ENCODE measurements around the gene ATE1.
"Not testable (repeated sequence)": the region's sequence is repeated elsewhere in the genome, so short reads cannot be mapped to it uniquely, and the experiment has no call there.

The ATE1 gene

GRCh38 chr10:121929585-121930267 is 1.9 kb upstream of the ATE1 start:
- DNase-seq = not testable (repeated sequence)

GRCh38 chr10:121928528-121928884 is 675 bp upstream of the ATE1 start:
- no peak for DNase-seq

GRCh38 chr10:121927318-121927840 is 452 bp downstream of the ATE1 start:
- DNase-seq = no peak

- no peak for DNase-seq
Observed at GRCh38 chr10:121926671-121927317, 1.0 kb downstream of the ATE1 start.

- no peak for DNase-seq
Observed at GRCh38 chr10:121926157-121926556, 1.7 kb downstream of the ATE1 start.

- no peak for DNase-seq
Observed at GRCh38 chr10:121921238-121921931, 6.4 kb downstream of the ATE1 start.

GRCh38 chr10:121919666-121920065 is 8.2 kb downstream of the ATE1 start:
- no peak for DNase-seq

GRCh38 chr10:121918800-121919199 is 9.0 kb downstream of the ATE1 start:
- not testable (repeated sequence) for DNase-seq

GRCh38 chr10:121914661-121915060 is 13.2 kb downstream of the ATE1 start:
- no peak for DNase-seq

GRCh38 chr10:121911421-121911697 is 16.5 kb downstream of the ATE1 start:
- DNase-seq = no peak

- no peak for DNase-seq
Observed at GRCh38 chr10:121910673-121911420, 17.0 kb downstream of the ATE1 start.

GRCh38 chr10:121904888-121905287 is 22.9 kb downstream of the ATE1 start:
- no peak for DNase-seq

- DNase-seq = no peak
Observed at GRCh38 chr10:121900443-121901174, 27.2 kb downstream of the ATE1 start.

- no peak for DNase-seq
Observed at GRCh38 chr10:121899727-121900126, 28.1 kb downstream of the ATE1 start.

- no peak for DNase-seq
Observed at GRCh38 chr10:121891103-121891502, 36.7 kb downstream of the ATE1 start.

- no peak for DNase-seq
Observed at GRCh38 chr10:121889212-121889611, 38.6 kb downstream of the ATE1 start.

GRCh38 chr10:121886997-121887622 is 40.7 kb downstream of the ATE1 start:
- no peak for DNase-seq

GRCh38 chr10:121886181-121886580 is 41.6 kb downstream of the ATE1 start:
- DNase-seq = no peak

- DNase-seq = no peak
Observed at GRCh38 chr10:121880895-121881294, 46.9 kb downstream of the ATE1 start.

- no peak for DNase-seq
Observed at GRCh38 chr10:121879476-121879875, 48.4 kb downstream of the ATE1 start.

GRCh38 chr10:121873236-121873635 is 54.6 kb downstream of the ATE1 start:
- DNase-seq = no peak

GRCh38 chr10:121870413-121870812 is 57.4 kb downstream of the ATE1 start:
- no peak for DNase-seq

Data from cortex of kidney (tissue), 1 donor.